ENCODE measurements around the gene SH3GL3. TPM values are rescaled to one million over a fixed set of nuclear protein-coding genes. Genes with fewer than 3 reads are reported as not detected.
A peak's percentile ranks its signal among the peaks of the same experiment; 100 is the strongest.

The SH3GL3 gene
- total and polyA plus RNA-seq, 2 of the 8 experiments (the other 6 are each of a cell fraction or from before 2014, with no cell fraction given), result 14.1 to 19.1 TPM

DNA sequence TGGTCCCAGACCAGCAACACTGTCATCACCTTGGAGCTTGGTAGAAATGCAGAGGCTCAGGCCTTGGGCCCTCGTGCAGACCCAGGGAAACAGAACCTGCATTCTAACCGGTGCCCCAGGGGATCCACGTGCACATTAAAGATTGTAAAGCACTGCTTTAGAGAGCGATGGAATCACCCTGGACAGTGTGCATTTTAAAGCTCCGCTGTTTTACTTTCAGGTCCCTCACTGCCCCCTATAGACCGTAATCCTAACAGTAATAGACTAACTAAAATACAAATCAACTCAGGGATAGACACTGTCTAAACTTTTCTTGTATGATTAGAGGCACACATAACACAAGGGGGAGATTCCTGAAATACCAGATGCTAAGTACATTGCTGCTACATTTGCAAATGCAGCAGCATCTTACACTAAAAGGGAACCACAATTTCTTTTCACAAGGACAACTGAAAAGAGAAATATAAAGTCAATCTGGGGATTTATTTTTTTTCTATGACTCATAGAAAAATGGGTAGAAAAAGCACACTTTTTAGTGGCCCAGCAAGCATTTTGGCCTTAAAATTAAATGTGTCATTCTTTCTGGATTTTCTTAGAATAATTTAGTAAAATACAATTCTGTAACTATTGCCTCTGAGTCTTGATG is 10.5 kb upstream of the SH3GL3 start:
- no peak overlapping the region for H3K4me2 ChIP-seq (ENCODE audit: insufficient read depth in 1 of 2, low read depth in 2 of 2, low read length in 2 of 2)
- peak; percentile 88 for FAIRE-seq
- POLR2A ChIA-PET (ENCODE audit: partially characterized antibody), result interaction anchor here (1.0 to 1.5 kb wide), 2 partner anchors 124 to 188 kb away, joined by 5 to 6 read pairs; no protein-coding TSS in a partner anchor
- TF ChIP-seq KDM4A (IDR thresholded peaks at IDR 0.05; ENCODE audit: low read depth, low read length, severe bottlenecking) (no peak), TAF7 (optimal IDR thresholded peaks at IDR 0.05; ENCODE audit: borderline replicate concordance, low read depth, low read length) (no peak), RAD21 (IDR thresholded peaks at IDR 0.05 in 1 of 2, conservative IDR thresholded peaks at IDR 0.05 in 1 of 2; ENCODE audit: low read depth in 2 of 2, low read length in 2 of 2) (peak; percentile 86 to 88), POLR2AphosphoS5 (IDR thresholded peaks at IDR 0.05; ENCODE audit: low read depth, low read length) (no peak), BCL11A (IDR thresholded peaks at IDR 0.05; ENCODE audit: low read depth in 2 of 2, low read length in 2 of 2) (no peak), POLR2A (IDR thresholded peaks at IDR 0.05; ENCODE audit: control extremely low read depth in 1 of 2, low read depth in 2 of 2, low read length in 2 of 2) (no peak), RXRA (IDR thresholded peaks at IDR 0.05; ENCODE audit: insufficient read depth, low read depth, low read length) (no peak), KDM1A (IDR thresholded peaks at IDR 0.05; ENCODE audit: borderline replicate concordance, low read length) (no peak), TAF1 (IDR thresholded peaks at IDR 0.05; ENCODE audit: low read depth, low read length) (no peak)
- TF ChIP-seq, protein P1, sequence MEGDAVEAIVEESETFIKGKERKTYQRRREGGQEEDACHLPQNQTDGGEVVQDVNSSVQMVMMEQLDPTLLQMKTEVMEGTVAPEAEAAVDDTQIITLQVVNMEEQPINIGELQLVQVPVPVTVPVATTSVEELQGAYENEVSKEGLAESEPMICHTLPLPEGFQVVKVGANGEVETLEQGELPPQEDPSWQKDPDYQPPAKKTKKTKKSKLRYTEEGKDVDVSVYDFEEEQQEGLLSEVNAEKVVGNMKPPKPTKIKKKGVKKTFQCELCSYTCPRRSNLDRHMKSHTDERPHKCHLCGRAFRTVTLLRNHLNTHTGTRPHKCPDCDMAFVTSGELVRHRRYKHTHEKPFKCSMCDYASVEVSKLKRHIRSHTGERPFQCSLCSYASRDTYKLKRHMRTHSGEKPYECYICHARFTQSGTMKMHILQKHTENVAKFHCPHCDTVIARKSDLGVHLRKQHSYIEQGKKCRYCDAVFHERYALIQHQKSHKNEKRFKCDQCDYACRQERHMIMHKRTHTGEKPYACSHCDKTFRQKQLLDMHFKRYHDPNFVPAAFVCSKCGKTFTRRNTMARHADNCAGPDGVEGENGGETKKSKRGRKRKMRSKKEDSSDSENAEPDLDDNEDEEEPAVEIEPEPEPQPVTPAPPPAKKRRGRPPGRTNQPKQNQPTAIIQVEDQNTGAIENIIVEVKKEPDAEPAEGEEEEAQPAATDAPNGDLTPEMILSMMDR (IDR thresholded peaks at IDR 0.05; ENCODE audit: control extremely low read depth in 1 of 3, insufficient read depth in 1 of 3, low read depth in 1 of 3, low read length in 3 of 3), result peak in 2 of 3 experiments; percentile 50 to 62; a peak in 2 of 4 replicates

More for the DNA sequence above, 10.5 kb upstream of the SH3GL3 start:
- no peak overlapping the region for H3K23ac ChIP-seq (ENCODE audit: insufficient read length)
- no peak overlapping the region for H2BK15ac ChIP-seq (ENCODE audit: low read length)
- H3K27ac ChIP-seq (ENCODE audit: low read depth, low read length), result no peak overlapping the region
- H2AFZ ChIP-seq (ENCODE audit: low read length), result no peak overlapping the region
- H3K27me3 ChIP-seq (replicated peaks in 1 of 4; ENCODE audit: control insufficient read depth in 3 of 4, extremely low read depth in 1 of 4, insufficient read depth in 3 of 4, low read length in 3 of 4), result no peaks in the 10 kb centered on the region
- H3K14ac ChIP-seq (ENCODE audit: insufficient read length), result no peak overlapping the region
- no peaks in the 10 kb centered on the region for H3K79me2 ChIP-seq (ENCODE audit: control insufficient read depth in 1 of 2, insufficient read depth in 2 of 2, low read length in 2 of 2)
- no peak overlapping the region for H3K4me3 ChIP-seq (ENCODE audit: extremely low read depth in 1 of 4, insufficient read depth in 2 of 4, low read depth in 3 of 4, low read length in 4 of 4)
- no peak overlapping the region for H2BK120ac ChIP-seq (replicated peaks; ENCODE audit: low read depth, low read length)
- H4K20me1 ChIP-seq (replicated peaks in 1 of 2; ENCODE audit: control insufficient read depth in 1 of 2, insufficient read depth in 2 of 2, low read length in 2 of 2), result no peaks in the 10 kb centered on the region
- H3K23me2 ChIP-seq (ENCODE audit: low read depth, low read length), result no peaks in the 10 kb centered on the region
- peaks cover 0 to 7% (median 0%) of the 10 kb centered on the region in 4 experiments; a peak in 1 of 7 replicates for H3K4me1 ChIP-seq (replicated peaks in 1 of 4; ENCODE audit: control insufficient read depth in 3 of 4, insufficient read depth in 4 of 4, low read length in 3 of 4)
- no peaks in the 10 kb centered on the region for H3K79me1 ChIP-seq (ENCODE audit: low read depth, low read length)
- H3K56ac ChIP-seq (replicated peaks; ENCODE audit: insufficient read length, low read depth, low read length), result no peak overlapping the region
- no peak overlapping the region for H4K91ac ChIP-seq (replicated peaks; ENCODE audit: insufficient read length, low read length)
- no peak overlapping the region for H3K4ac ChIP-seq (replicated peaks; ENCODE audit: insufficient read length, low read depth, low read length)
- no peak overlapping the region for H3K18ac ChIP-seq (ENCODE audit: extremely low read depth, low read length)
- no peak overlapping the region for H2BK12ac ChIP-seq (ENCODE audit: low read depth, low read length)
- H4K5ac ChIP-seq (ENCODE audit: insufficient read length, low read depth, low read length), result no peak overlapping the region
- CTCF ChIA-PET (ENCODE audit: partially characterized antibody), result interaction anchor here (0.5 to 9.0 kb wide), 53 partner anchors 8 to 600 kb away, joined by 3 to 262 read pairs (median 4); partner anchors contain the start of gene SH3GL3
- H3K36me3 ChIP-seq (ENCODE audit: control insufficient read depth in 2 of 4, insufficient read depth in 4 of 4, low read length in 3 of 4), result no peaks in the 10 kb centered on the region
- no peaks in the 10 kb centered on the region for H3K9me3 ChIP-seq (ENCODE audit: insufficient read depth in 2 of 2, low read depth in 1 of 2, low read length in 1 of 2)
- DNase-seq (ENCODE audit: low read depth in 1 of 2, low spot score in 2 of 2), result peak in 1 of 2 experiments; percentile 49
- H2BK5ac ChIP-seq (ENCODE audit: low read depth, low read length), result no peak overlapping the region
- no peak overlapping the region for H2BK20ac ChIP-seq (ENCODE audit: low read length)
- no peak overlapping the region for H2AK5ac ChIP-seq (ENCODE audit: low read depth, low read length)
- no peak overlapping the region for H3K9ac ChIP-seq (replicated peaks in 1 of 4; ENCODE audit: extremely low read depth in 1 of 4, low read depth in 3 of 4, low read length in 3 of 4)
- H4K8ac ChIP-seq (ENCODE audit: extremely low read depth, insufficient read depth, low read length), result no peak overlapping the region
- 21% methylated on average over 6 of the region's 6 CpGs; no CpG with 5 or more reads in 1 of the 2 experiments for WGBS, 2 experiments (ENCODE audit: extremely low coverage in 1 of 2, insufficient coverage in 1 of 2, insufficient read length in 1 of 2, insufficient replicate concordance in 2 of 2, low coverage in 1 of 2, low lambda C conversion rate in 2 of 2, missing lambda C conversion rate in 1 of 2)

Data from H1 (cell line).